OCI-LY7 (cell line): ENCODE results near the gene MICAL3. TPM values are rescaled to one million over a fixed set of nuclear protein-coding genes. Genes with fewer than 3 reads are reported as not detected.

Experiments
- BruUV-seq: library from RNA; stranded (reverse); fragments of 400-500 nt; replicated peaks from 2 replicates; lab custom pipeline; 2021; lab: Mats Ljungman, UMichigan
- CTCF ChIA-PET: fragments of 300-600 bp; sonication (Branson Sonifier 250); formaldehyde crosslinking; loops from one replicate; lab custom pipeline; 2022; ENCODE audit warnings: antibody characterized with exemption; ENCODE audit not compliant: unreplicated experiment; lab: Charles Lee
- POLR2A ChIA-PET: fragments of 300-600 bp; sonication (Branson Sonifier 250); formaldehyde crosslinking; loops from one replicate; lab custom pipeline; 2022; ENCODE audit warnings: antibody characterized with exemption; lab: Charles Lee
- DNase-seq: peaks from one replicate; pipeline ENCODE4 v3.0.0-alpha.2; 2015; ENCODE audit warnings: low spot score
- H2AFZ ChIP-seq: fragments of 200-600 bp; sonication (generic), shearing (Covaris generic); 2 replicates; pipeline ENCODE4 v1.6.1; 2014; ENCODE audit warnings: mild to moderate bottlenecking, antibody characterized with exemption, low read length, moderate library complexity
- H3K27ac ChIP-seq: fragments of 200-600 bp; sonication (generic); 2 replicates; pipeline ENCODE4 v1.5.1; 2014; ENCODE audit warnings: mixed run types, low read depth, mild to moderate bottlenecking, moderate library complexity, low read length, inconsistent platforms; ENCODE audit not compliant: poor library complexity, severe bottlenecking
- H3K36me3 ChIP-seq: fragments of 200-600 bp; sonication (generic); 2 replicates; pipeline ENCODE4 v1.6.1; 2014; ENCODE audit warnings: mild to moderate bottlenecking, antibody characterized with exemption, low read length, moderate library complexity, mixed read lengths; ENCODE audit not compliant: insufficient read depth
- H3K4me1 ChIP-seq: fragments of 200-600 bp; sonication (generic); 2 replicates; pipeline ENCODE4 v1.5.1; 2014; ENCODE audit warnings: mild to moderate bottlenecking, low read length; ENCODE audit not compliant: insufficient read depth, poor library complexity, severe bottlenecking
- H3K4me2 ChIP-seq: fragments of 200-600 bp; sonication (generic); 2 replicates; pipeline ENCODE4 v1.6.1; 2014; ENCODE audit warnings: mild to moderate bottlenecking, low read length
- H3K4me3 ChIP-seq: fragments of 200-600 bp; sonication (generic); 2 replicates; pipeline ENCODE4 v1.5.1; 2014; ENCODE audit warnings: mild to moderate bottlenecking, low read depth, low read length; ENCODE audit not compliant: poor library complexity, severe bottlenecking
- H3K79me2 ChIP-seq: fragments of 200-600 bp; sonication (generic); 2 replicates; pipeline ENCODE4 v1.6.1; 2016; ENCODE audit warnings: low read depth, mild to moderate bottlenecking, low read length, moderate library complexity, mixed read lengths; ENCODE audit not compliant: insufficient read depth
- H3K9me2 ChIP-seq: fragments of 200-600 bp; sonication (generic); 2 replicates; pipeline ENCODE4 v1.6.1; 2016; ENCODE audit warnings: mild to moderate bottlenecking, low read length, mixed read lengths; ENCODE audit not compliant: insufficient read depth
- H3K9me3 ChIP-seq: fragments of 200-600 bp; sonication (generic); 2 replicates; pipeline ENCODE4 v1.6.1; 2014; ENCODE audit warnings: mild to moderate bottlenecking, mixed run types, low read length, mixed read lengths
- H4K20me1 ChIP-seq: fragments of 200-600 bp; sonication (generic); 2 replicates; pipeline ENCODE4 v1.6.1; 2014; ENCODE audit warnings: mild to moderate bottlenecking, antibody characterized with exemption, low read length, moderate library complexity, mixed read lengths; ENCODE audit not compliant: insufficient read depth
- EZH2phosphoT487 ChIP-seq: fragments of 200-600 bp; sonication (generic); IDR thresholded peaks from 2 replicates; pipeline ENCODE4 v1.6.1; 2018; ENCODE audit warnings: low read depth, borderline replicate concordance, mild to moderate bottlenecking, mixed run types, antibody characterized with exemption, low read length, moderate library complexity, mixed read lengths
- intact Hi-C: fragments of 100-400 bp; cut with micrococcal nuclease; formaldehyde crosslinking; loops from one replicate; pipeline ENCODE4 v1.10.0; 2022; ENCODE audit not compliant: unreplicated experiment
- total RNA-seq, 2 experiments: library from RNA; depleted of rRNA in 1 of 2; stranded (reverse); fragments of >200 nt in 1 of 2; shearing (Covaris generic) in 1 of 2; gene quantifications; 2 replicates each; pipeline ENCODE4 v1.2.3, GENCODE V29; 2014 to 2022
- TF ChIP-seq, protein P1 (sequence below): fragments of 200-600 bp; sonication (generic); conservative IDR thresholded peaks from 2 replicates; pipeline ENCODE4 v1.5.1; 2014; ENCODE audit warnings: mild to moderate bottlenecking, antibody characterized with exemption, low read length, moderate library complexity, mixed read lengths

Gene MICAL3
- total RNA-seq, 2 experiments from 2014 or later: 80.9 to 210 TPM

DNA sequence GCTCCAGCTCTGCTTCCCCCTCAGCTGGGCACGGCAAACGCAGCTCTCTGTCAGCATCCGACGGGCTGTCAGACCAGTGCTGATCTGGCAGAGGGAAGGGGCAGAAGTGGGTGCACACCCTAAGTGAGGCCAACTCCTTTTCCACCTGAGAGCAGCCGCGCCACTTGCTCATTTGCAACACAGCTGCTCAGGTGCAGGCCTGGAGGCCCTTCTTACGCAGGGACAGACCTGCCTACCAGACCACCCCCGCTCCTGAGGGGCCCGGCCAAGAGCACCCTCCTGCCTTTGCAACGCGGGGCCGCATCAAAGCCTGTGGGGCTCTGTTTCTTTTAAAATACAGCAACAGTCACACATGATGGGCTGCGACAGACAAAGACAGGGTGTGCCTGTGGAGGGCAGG lies 202.3 kb downstream of the MICAL3 start:
- Histone ChIP-seq H3K4me1 (no peaks in the 10 kb centered on the region), H2AFZ (no peak overlapping the region), H3K79me2 (no peaks in the 10 kb centered on the region), H4K20me1 (no peaks in the 10 kb centered on the region), H3K9me3 (no peaks in the 10 kb centered on the region), H3K36me3 (peaks cover 91% of the 10 kb centered on the region), H3K4me2 (no peak overlapping the region), H3K27ac (no peak overlapping the region), H3K4me3 (no peak overlapping the region), H3K9me2 (no peaks in the 10 kb centered on the region)
- POLR2A ChIA-PET: no interaction called here
- TF ChIP-seq EZH2phosphoT487: no peak
- TF ChIP-seq, protein P1, sequence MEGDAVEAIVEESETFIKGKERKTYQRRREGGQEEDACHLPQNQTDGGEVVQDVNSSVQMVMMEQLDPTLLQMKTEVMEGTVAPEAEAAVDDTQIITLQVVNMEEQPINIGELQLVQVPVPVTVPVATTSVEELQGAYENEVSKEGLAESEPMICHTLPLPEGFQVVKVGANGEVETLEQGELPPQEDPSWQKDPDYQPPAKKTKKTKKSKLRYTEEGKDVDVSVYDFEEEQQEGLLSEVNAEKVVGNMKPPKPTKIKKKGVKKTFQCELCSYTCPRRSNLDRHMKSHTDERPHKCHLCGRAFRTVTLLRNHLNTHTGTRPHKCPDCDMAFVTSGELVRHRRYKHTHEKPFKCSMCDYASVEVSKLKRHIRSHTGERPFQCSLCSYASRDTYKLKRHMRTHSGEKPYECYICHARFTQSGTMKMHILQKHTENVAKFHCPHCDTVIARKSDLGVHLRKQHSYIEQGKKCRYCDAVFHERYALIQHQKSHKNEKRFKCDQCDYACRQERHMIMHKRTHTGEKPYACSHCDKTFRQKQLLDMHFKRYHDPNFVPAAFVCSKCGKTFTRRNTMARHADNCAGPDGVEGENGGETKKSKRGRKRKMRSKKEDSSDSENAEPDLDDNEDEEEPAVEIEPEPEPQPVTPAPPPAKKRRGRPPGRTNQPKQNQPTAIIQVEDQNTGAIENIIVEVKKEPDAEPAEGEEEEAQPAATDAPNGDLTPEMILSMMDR: no peak
- intact Hi-C loops: no loop called here
- CTCF ChIA-PET: interaction anchor here (0.6 kb wide), 1 partner anchor 158 kb away, joined by 3 read pairs; no protein-coding TSS in a partner anchor
- no peak for DNase-seq
- no TSS peak for BruUV-seq

DNA sequence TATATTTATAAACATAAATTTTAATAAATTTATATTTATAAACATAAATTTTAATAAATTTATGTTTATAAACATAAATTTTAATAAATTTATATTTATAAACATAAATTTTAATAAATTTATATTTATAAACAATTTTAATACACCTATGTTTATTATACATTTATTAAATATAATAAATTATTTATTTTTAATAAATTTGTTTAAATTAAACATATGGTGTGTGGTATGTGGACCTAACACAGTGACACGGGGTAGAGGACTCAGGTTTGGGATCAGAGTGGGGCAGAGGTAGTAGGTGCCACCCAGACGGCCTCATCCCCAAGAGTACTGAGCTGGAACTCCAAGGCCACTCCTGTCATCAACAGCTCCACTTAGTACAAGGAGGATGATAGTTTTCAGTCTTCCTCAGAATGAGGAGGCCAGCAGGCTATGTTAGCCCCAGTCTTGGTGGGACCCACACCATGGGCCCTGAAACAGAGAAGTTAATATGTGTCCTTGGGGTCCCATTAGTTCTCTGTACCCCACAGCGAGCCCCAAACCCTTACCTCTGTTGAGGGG lies 203.4 kb downstream of the MICAL3 start:
- H3K79me2 ChIP-seq: no peaks in the 10 kb centered on the region
- intact Hi-C loops: no loop called here
- no peak overlapping the region for H3K4me3 ChIP-seq
- no peak for TF ChIP-seq EZH2phosphoT487
- TF ChIP-seq, protein P1: no peak
- ChIA-PET CTCF (no interaction called here), POLR2A (no interaction called here)
- BruUV-seq: no TSS peak
- no peak overlapping the region for H3K27ac ChIP-seq
- peaks cover 91% of the 10 kb centered on the region for H3K36me3 ChIP-seq
- H3K4me1 ChIP-seq: no peaks in the 10 kb centered on the region
- peak; percentile 12 for DNase-seq
- H4K20me1 ChIP-seq: no peaks in the 10 kb centered on the region
- H2AFZ ChIP-seq: no peak overlapping the region
- no peaks in the 10 kb centered on the region for H3K9me2 ChIP-seq
- H3K9me3 ChIP-seq: no peaks in the 10 kb centered on the region
- no peak overlapping the region for H3K4me2 ChIP-seq

DNA sequence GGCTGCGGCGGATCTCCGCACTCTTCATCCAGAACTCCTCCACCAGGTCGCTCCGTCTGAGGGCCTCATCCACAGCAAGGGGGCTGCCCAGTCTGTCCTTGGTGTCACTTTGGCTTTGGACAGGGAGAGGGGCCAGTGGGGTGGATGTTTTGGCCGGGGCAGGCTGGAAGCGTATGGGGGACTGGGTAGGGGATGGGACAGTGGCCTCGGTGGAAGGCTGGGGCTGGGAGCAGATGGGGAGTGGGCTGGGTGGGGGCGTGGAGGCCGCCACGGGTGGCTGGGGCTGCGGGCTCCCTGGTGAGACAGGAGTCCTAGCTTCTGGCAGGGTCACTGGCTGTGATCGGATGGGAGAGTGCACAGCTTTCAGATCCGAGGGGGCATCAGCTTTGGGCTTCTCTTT lies 205.7 kb downstream of the MICAL3 start:
- ChIA-PET POLR2A (interaction anchor here (0.8 kb wide), 1 partner anchor 258 kb away, joined by 3 read pairs; no protein-coding TSS in a partner anchor), CTCF (interaction anchor here (1.7 kb wide), 1 partner anchor 258 kb away, joined by 4 read pairs; no protein-coding TSS in a partner anchor)
- TF ChIP-seq, protein P1: no peak
- TF ChIP-seq EZH2phosphoT487: no peak
- no TSS peak for BruUV-seq
- no peak overlapping the region for H2AFZ ChIP-seq
- no peaks in the 10 kb centered on the region for H3K79me2 ChIP-seq
- H3K27ac ChIP-seq: no peak overlapping the region
- peaks cover 90% of the 10 kb centered on the region for H3K36me3 ChIP-seq
- H4K20me1 ChIP-seq: no peaks in the 10 kb centered on the region
- no peaks in the 10 kb centered on the region for H3K9me2 ChIP-seq
- no peaks in the 10 kb centered on the region for H3K9me3 ChIP-seq
- intact Hi-C loops: no loop called here
- no peak overlapping the region for H3K4me3 ChIP-seq
- no peak for DNase-seq
- no peaks in the 10 kb centered on the region for H3K4me1 ChIP-seq
- H3K4me2 ChIP-seq: no peak overlapping the region
